SK-N-SH (cell line): ENCODE data around the gene AGAP1. TPM values are rescaled to one million over a fixed set of nuclear protein-coding genes. Genes with fewer than 3 reads are reported as not detected.

ENCODE experiments used
- CTCF ChIA-PET: fragments of 300-600, 350-600 bp; formaldehyde crosslinking; extraction: SDS; loops from one replicate; lab custom pipeline; 2021; lab: Yijun Ruan, JAX
- POLR2A ChIA-PET: fragments of 350-600 bp; sonication (Branson Sonifier 250); formaldehyde crosslinking; extraction: SDS; loops from one replicate; lab custom pipeline; 2020; ENCODE audit warnings: antibody characterized with exemption, inconsistent platforms; lab: Yijun Ruan, JAX
- DNase-seq: peaks from one replicate; pipeline ENCODE4 v3.0.0; 2012
- H2AFZ ChIP-seq: fragments of 200-600 bp; sonication (generic); 2 replicates; pipeline ENCODE4 v1.8.1; 2016; ENCODE audit warnings: antibody characterized with exemption, mild to moderate bottlenecking, low read depth
- H3F3A ChIP-seq: fragments of 200-600 bp; sonication (generic); replicated peaks from 2 replicates; pipeline ENCODE3; 2016; ENCODE audit warnings: antibody characterized with exemption, mild to moderate bottlenecking; ENCODE audit not compliant: insufficient read depth
- H3K27ac ChIP-seq, 2 experiments: fragments of 200-500 bp in 1 of 2; fragments of 200-600 bp in 1 of 2; sonication (Bioruptor generic) in 1 of 2; sonication (generic), shearing (Covaris generic) in 1 of 2; 2 replicates each; pipeline versions ENCODE4 v1.5.1 to v1.6.1; 2014 to 2016; ENCODE audit warnings: low read depth in 2 of 2, inconsistent platforms in 1 of 2, low read length in 1 of 2, mild to moderate bottlenecking in 1 of 2, mixed read lengths in 1 of 2
- H3K27me3 ChIP-seq: fragments of 200-600 bp; sonication (generic), shearing (Covaris generic); 2 replicates; pipeline ENCODE4 v1.6.1; 2016; ENCODE audit warnings: mixed run types; ENCODE audit not compliant: insufficient read depth
- H3K36me3 ChIP-seq, 2 experiments: fragments of 200-500 bp in 1 of 2; fragments of 200-600 bp in 1 of 2; sonication (Bioruptor generic) in 1 of 2; sonication (generic) in 1 of 2; replicated peaks in 1 of 2; 2 replicates each; pipeline versions ENCODE3 to v1.5.1; 2014 to 2016; ENCODE audit warnings: low read length in 1 of 2, mild to moderate bottlenecking in 1 of 2; ENCODE audit not compliant: insufficient read depth in 2 of 2, control insufficient read depth in 1 of 2
- H3K4me1 ChIP-seq, 2 experiments: fragments of 200-500 bp in 1 of 2; fragments of 200-600 bp in 1 of 2; sonication (Bioruptor generic) in 1 of 2; sonication (generic), shearing (Covaris generic) in 1 of 2; 2 replicates each; pipeline versions ENCODE4 v1.5.1 to v1.6.1; 2014 to 2016; ENCODE audit warnings: low read depth in 1 of 2, low read length in 1 of 2, mixed run types in 1 of 2; ENCODE audit not compliant: insufficient read depth in 2 of 2, control insufficient read depth in 1 of 2
- H3K4me2 ChIP-seq: fragments of 200-600 bp; sonication (generic), shearing (Covaris generic); 2 replicates; pipeline ENCODE4 v1.6.1; 2017; ENCODE audit warnings: mixed run types
- H3K4me3 ChIP-seq, 2 experiments: fragments of 200-500 bp in 1 of 2; fragments of 200-600 bp in 1 of 2; sonication (Bioruptor generic) in 1 of 2; sonication (generic), shearing (Covaris generic) in 1 of 2; 2 replicates each; pipeline versions ENCODE4 v1.5.1 to v1.8.1; 2014 to 2016; ENCODE audit warnings: low read depth in 2 of 2, inconsistent platforms in 1 of 2, low read length in 1 of 2, mild to moderate bottlenecking in 1 of 2, mixed read lengths in 1 of 2, moderate library complexity in 1 of 2
- H3K79me2 ChIP-seq: fragments of 200-600 bp; sonication (generic); 2 replicates; pipeline ENCODE4 v1.8.1; 2017; ENCODE audit warnings: mild to moderate bottlenecking; ENCODE audit not compliant: insufficient read depth
- H3K9ac ChIP-seq: fragments of 200-600 bp; sonication (generic); 2 replicates; pipeline ENCODE4 v1.6.1; 2017; ENCODE audit warnings: mixed run types
- H3K9me2 ChIP-seq: fragments of 200-600 bp; sonication (generic); 2 replicates; pipeline ENCODE4 v1.6.1; 2017; ENCODE audit warnings: mixed run types
- H3K9me3 ChIP-seq: fragments of 200-600 bp; sonication (generic); 2 replicates; pipeline ENCODE4 v1.6.1; 2017; ENCODE audit warnings: mixed run types, mild to moderate bottlenecking, moderate library complexity
- H4K20me1 ChIP-seq: fragments of 200-600 bp; sonication (generic); 2 replicates; pipeline ENCODE4 v1.6.1; 2017; ENCODE audit warnings: mild to moderate bottlenecking, mixed run types; ENCODE audit not compliant: insufficient read depth
- CHD2 ChIP-seq: fragments of 150-350 bp; IDR thresholded peaks from 2 replicates; pipeline ENCODE4 v1.6.1; 2018; ENCODE audit warnings: low read length; ENCODE audit not compliant: partially characterized antibody
- ELF1 ChIP-seq: IDR thresholded peaks from 2 replicates; pipeline ENCODE4 v1.4.0; 2012
- FOSL2 ChIP-seq: IDR thresholded peaks from 2 replicates; pipeline ENCODE4 v1.4.0; 2012; ENCODE audit warnings: low read depth, mild to moderate bottlenecking, moderate library complexity, borderline replicate concordance
- FOXJ3 ChIP-seq: sonication (generic); formaldehyde crosslinking; IDR thresholded peaks from 2 replicates; pipeline ENCODE4 v1.5.1; 2020; ENCODE audit warnings: mild to moderate bottlenecking, missing genetic modification reagents
- FOXM1 ChIP-seq: IDR thresholded peaks from 2 replicates; pipeline ENCODE4 v1.4.0; 2012; ENCODE audit warnings: low read depth, mild to moderate bottlenecking
- GABPA ChIP-seq: IDR thresholded peaks from 2 replicates; pipeline ENCODE4 v1.4.0; 2012; ENCODE audit warnings: low read depth, mild to moderate bottlenecking
- MEF2A ChIP-seq: IDR thresholded peaks from 2 replicates; pipeline ENCODE4 v1.4.0; 2012; ENCODE audit warnings: low read depth, borderline replicate concordance
- TEAD4 ChIP-seq: IDR thresholded peaks from 2 replicates; pipeline ENCODE4 v1.4.0; 2012; ENCODE audit warnings: mild to moderate bottlenecking, borderline replicate concordance; ENCODE audit not compliant: insufficient read depth
- WGBS: methylation state at CpG from one replicate; pipeline ENCODE4 v1.1.6; 2017; ENCODE audit warnings: low lambda C conversion rate; 5-methylcytosine and 5-hydroxymethylcytosine counted together
- polyA plus RNA-seq, 3 experiments: library from polyadenylated mRNA; depleted of rRNA; stranded (reverse); fragments of >200 nt; gene quantifications; 2 replicates each; pipeline ENCODE4 v1.2.3, GENCODE V29; 2012
- TF ChIP-seq, protein P1 (sequence below): IDR thresholded peaks from 2 replicates; pipeline ENCODE4 v1.4.0; 2012; ENCODE audit warnings: low read depth, borderline replicate concordance
- TF ChIP-seq, protein P2 (sequence below): fragments of 150-350 bp; IDR thresholded peaks from 2 replicates; pipeline ENCODE4 v1.6.1; 2017; ENCODE audit warnings: antibody characterized with exemption, low read length, low read depth, borderline replicate concordance
- TF ChIP-seq, protein P3 (sequence below): fragments of 200-600 bp; sonication (generic); IDR thresholded peaks from 2 replicates; pipeline ENCODE4 v1.6.1; 2017; ENCODE audit warnings: antibody characterized with exemption, mild to moderate bottlenecking, moderate library complexity
- TF ChIP-seq, protein P4 (sequence below): IDR thresholded peaks from 2 replicates; pipeline ENCODE4; 2012

The AGAP1 gene
- polyA plus RNA-seq, 1 of the 3 experiments (the other 2 are of a cell fraction) = 8.8 TPM

DNA sequence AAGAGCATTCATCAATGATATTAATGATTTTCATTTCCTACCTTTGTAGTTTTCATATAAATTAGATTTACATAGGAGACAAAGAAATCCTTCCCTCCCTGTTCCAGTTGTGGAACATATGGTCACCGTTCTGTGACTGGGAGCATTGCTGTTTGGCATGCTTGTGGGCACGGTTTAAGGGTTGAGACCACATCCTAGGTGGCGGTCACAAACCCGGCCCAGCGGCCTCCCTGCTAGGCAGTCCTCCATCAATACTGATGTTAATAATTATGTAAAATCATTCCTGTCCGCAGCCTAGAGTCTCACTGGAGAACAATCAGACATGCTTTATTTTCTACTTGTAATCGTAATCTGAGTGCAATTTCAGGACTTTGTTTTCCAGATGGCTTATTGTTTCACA lies 117.9 kb downstream of the AGAP1 start (continued):
- TF ChIP-seq, protein P1, sequence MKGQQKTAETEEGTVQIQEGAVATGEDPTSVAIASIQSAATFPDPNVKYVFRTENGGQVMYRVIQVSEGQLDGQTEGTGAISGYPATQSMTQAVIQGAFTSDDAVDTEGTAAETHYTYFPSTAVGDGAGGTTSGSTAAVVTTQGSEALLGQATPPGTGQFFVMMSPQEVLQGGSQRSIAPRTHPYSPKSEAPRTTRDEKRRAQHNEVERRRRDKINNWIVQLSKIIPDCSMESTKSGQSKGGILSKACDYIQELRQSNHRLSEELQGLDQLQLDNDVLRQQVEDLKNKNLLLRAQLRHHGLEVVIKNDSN = no peak

DNA sequence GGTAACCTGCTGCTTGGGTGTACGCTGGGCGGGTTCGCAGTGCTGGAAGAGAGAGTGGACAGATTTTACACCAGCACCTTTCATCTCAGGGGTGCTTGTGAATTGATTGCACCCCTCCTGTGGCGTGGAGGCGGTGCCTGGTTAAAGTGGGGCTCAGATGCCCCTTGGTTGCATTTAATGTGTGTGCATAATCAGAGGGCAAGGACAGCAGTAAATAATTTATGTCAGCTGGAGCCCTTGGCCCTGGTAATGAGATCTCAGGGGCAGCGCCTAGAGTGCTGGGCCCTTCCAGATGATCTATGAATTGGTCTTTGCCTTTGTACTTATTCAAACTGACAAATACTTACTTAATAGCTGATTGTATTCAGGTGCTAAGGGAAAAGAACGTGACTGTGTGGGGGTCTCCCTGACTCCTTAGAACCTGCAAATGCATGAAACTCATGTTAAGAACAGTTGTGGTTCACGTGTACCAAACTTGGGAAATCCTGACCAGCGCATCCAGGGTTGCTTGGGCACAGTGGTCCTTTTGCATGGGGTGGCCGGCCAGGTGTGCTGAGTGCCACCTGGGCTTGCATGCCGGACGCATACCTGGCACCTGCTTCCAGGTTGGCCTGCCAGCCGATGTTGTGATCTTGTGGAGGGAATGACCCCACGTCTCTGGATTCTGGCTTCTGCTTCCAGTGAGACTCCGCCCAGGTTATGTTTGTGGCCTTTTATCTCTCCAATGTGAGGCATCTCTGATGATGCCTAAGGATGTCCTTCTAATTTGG lies 118.5 kb downstream of the AGAP1 start:
- CTCF ChIA-PET = interaction anchor here (1.2 to 1.3 kb wide), 2 partner anchors 26 to 134 kb away, joined by 3 read pairs; no protein-coding TSS in a partner anchor

DNA sequence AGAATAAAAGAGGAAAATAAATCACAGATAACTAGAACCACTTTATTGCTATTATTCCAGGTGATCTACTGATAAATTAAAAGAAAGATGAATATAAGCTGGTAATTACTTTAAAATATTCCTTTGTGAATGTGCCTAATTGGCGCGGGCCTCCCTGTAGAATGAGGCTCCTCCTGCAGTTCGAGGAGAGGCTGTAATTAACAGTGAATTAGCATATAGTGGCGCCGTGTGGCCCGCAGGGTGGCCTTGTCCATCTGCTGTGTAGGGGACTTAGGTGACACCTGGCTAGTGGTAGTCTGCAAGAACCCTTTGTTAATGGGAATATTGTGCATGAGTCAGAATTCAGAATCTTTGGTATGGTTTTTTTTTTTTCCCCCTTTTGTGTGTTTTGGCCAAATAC lies 119.8 kb downstream of the AGAP1 start:
- Histone ChIP-seq H3K27ac (no peak overlapping the region), H3K4me1 (peaks cover 15 to 32% of the 10 kb centered on the region in 2 experiments; a peak in 2 of 4 replicates), H3K9me3 (no peaks in the 10 kb centered on the region)
- TF ChIP-seq ELF1 (no peak), FOXM1 (no peak), FOSL2 (no peak), CHD2 (no peak), TEAD4 (no peak), MEF2A (no peak), FOXJ3 (CRISPR knock-in tag) (no peak)
- TF ChIP-seq, protein P2, sequence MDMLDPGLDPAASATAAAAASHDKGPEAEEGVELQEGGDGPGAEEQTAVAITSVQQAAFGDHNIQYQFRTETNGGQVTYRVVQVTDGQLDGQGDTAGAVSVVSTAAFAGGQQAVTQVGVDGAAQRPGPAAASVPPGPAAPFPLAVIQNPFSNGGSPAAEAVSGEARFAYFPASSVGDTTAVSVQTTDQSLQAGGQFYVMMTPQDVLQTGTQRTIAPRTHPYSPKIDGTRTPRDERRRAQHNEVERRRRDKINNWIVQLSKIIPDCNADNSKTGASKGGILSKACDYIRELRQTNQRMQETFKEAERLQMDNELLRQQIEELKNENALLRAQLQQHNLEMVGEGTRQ = no peak
- TF ChIP-seq, protein P3, sequence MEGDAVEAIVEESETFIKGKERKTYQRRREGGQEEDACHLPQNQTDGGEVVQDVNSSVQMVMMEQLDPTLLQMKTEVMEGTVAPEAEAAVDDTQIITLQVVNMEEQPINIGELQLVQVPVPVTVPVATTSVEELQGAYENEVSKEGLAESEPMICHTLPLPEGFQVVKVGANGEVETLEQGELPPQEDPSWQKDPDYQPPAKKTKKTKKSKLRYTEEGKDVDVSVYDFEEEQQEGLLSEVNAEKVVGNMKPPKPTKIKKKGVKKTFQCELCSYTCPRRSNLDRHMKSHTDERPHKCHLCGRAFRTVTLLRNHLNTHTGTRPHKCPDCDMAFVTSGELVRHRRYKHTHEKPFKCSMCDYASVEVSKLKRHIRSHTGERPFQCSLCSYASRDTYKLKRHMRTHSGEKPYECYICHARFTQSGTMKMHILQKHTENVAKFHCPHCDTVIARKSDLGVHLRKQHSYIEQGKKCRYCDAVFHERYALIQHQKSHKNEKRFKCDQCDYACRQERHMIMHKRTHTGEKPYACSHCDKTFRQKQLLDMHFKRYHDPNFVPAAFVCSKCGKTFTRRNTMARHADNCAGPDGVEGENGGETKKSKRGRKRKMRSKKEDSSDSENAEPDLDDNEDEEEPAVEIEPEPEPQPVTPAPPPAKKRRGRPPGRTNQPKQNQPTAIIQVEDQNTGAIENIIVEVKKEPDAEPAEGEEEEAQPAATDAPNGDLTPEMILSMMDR = no peak
- TF ChIP-seq, all 33 proteins: peak for 0
- no peaks in the 10 kb centered on the region for H3F3A ChIP-seq
- POLR2A ChIA-PET = no interaction called here
- 97% methylated on average over 6 of the region's 6 CpGs for WGBS
- H2AFZ ChIP-seq = no peak overlapping the region
- H3K27me3 ChIP-seq = no peaks in the 10 kb centered on the region
- CTCF ChIA-PET = interaction anchor here (1.3 kb wide), 1 partner anchor 25 kb away, joined by 3 read pairs; no protein-coding TSS in a partner anchor
- peaks cover 19% of the 10 kb centered on the region; the same call in 1 of the 2 replicates for H3K79me2 ChIP-seq
- DNase-seq = no peak
- no peaks in the 10 kb centered on the region for H3K36me3 ChIP-seq
- peaks cover 19% of the 10 kb centered on the region for H4K20me1 ChIP-seq
- no peak overlapping the region for H3K4me3 ChIP-seq
- H3K4me2 ChIP-seq = no peak overlapping the region
- no peaks in the 10 kb centered on the region for H3K9me2 ChIP-seq
- H3K9ac ChIP-seq = no peak overlapping the region

More for the DNA sequence above, 118.5 kb downstream of the AGAP1 start:
- Histone ChIP-seq H3K36me3 (no peaks in the 10 kb centered on the region), H2AFZ (no peak overlapping the region), H3K27me3 (no peaks in the 10 kb centered on the region), H3K9ac (no peak overlapping the region), H3K27ac (no peak overlapping the region; a peak in 1 of 4 replicates), H3K79me2 (peaks cover 19% of the 10 kb centered on the region; the same call in 1 of the 2 replicates), H3F3A (no peaks in the 10 kb centered on the region), H3K4me3 (no peak overlapping the region), H3K9me2 (no peaks in the 10 kb centered on the region), H4K20me1 (peaks cover 27% of the 10 kb centered on the region), H3K4me1 (peaks cover 15 to 42% of the 10 kb centered on the region in 2 experiments; a peak in 2 of 4 replicates), H3K4me2 (no peak overlapping the region), H3K9me3 (no peaks in the 10 kb centered on the region)
- TF ChIP-seq, protein P4, sequence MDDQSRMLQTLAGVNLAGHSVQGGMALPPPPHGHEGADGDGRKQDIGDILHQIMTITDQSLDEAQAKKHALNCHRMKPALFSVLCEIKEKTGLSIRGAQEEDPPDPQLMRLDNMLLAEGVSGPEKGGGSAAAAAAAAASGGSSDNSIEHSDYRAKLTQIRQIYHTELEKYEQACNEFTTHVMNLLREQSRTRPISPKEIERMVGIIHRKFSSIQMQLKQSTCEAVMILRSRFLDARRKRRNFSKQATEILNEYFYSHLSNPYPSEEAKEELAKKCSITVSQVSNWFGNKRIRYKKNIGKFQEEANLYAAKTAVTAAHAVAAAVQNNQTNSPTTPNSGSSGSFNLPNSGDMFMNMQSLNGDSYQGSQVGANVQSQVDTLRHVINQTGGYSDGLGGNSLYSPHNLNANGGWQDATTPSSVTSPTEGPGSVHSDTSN = no peak
- no peak for TF ChIP-seq GABPA
- no peak for DNase-seq
- POLR2A ChIA-PET = no interaction called here
- 98% methylated on average over 12 of the region's 15 CpGs for WGBS
